HCT116 (cell line): ENCODE measurements around the gene PLB1. TPM values are rescaled to one million over a fixed set of nuclear protein-coding genes. Genes with fewer than 3 reads are reported as not detected.

Experiments
- ATAC-seq: fragments of 200-7000 bp; cut with Tn5 transposase; 2 replicates; pipeline ENCODE4 v1.9.1; 2020; ENCODE audit warnings: mild to moderate bottlenecking, moderate library complexity
- BruUV-seq: library from RNA; stranded (reverse); fragments of 400-500 nt; replicated peaks from 2 replicates; lab custom pipeline; 2021; lab: Mats Ljungman, UMichigan
- CTCF ChIA-PET: fragments of 300-600 bp; sonication (Branson Sonifier 250); formaldehyde crosslinking; loops from one replicate; lab custom pipeline; 2021; ENCODE audit warnings: antibody characterized with exemption; lab: Charles Lee
- POLR2A ChIA-PET: fragments of 300-600, 350-600 bp; sonication (Branson Sonifier 250); formaldehyde crosslinking; loops from one replicate; lab custom pipeline; 2021; ENCODE audit warnings: antibody characterized with exemption; lab: Charles Lee
- RAD21 ChIA-PET, 2 experiments: fragments of 300-600 bp; sonication (Branson Sonifier 250); formaldehyde crosslinking; loops; one replicate each; lab custom pipeline; 2023; ENCODE audit warnings: low total read pairs in 2 of 2; ENCODE audit not compliant: uncharacterized antibody in 2 of 2, unreplicated experiment in 2 of 2, low non-redundant PET in 1 of 2; lab: Charles Lee
- DNase-seq: peaks from one replicate; pipeline ENCODE4 v3.0.0-alpha.2; 2010; ENCODE audit warnings: low read depth, low spot score
- H2AFZ ChIP-seq: fragments of 200-600 bp; shearing (Covaris generic), sonication (generic); 2 replicates; pipeline ENCODE4 v1.6.1; 2017; ENCODE audit warnings: low read depth, mixed run types, mixed read lengths, antibody characterized with exemption, low read length; ENCODE audit not compliant: poor library complexity, severe bottlenecking
- H3K27ac ChIP-seq: 2 replicates; pipeline ENCODE4 v1.5.1; 2012; ENCODE audit warnings: low read depth, low read length
- H3K27me3 ChIP-seq: fragments of 200-600 bp; sonication (generic); 2 replicates; pipeline ENCODE4 v1.6.1; 2016; ENCODE audit warnings: mixed run types, low read length, mixed read lengths; ENCODE audit not compliant: insufficient read depth
- H3K36me3 ChIP-seq, 2 experiments: fragments of 200-500 bp in 1 of 2; fragments of 200-600 bp in 1 of 2; sonication (Bioruptor generic) in 1 of 2; sonication (generic) in 1 of 2; 2 replicates each; pipeline versions ENCODE4 v1.5.1 to v1.6.1; 2014 to 2016; ENCODE audit warnings: low read length in 2 of 2, inconsistent platforms in 1 of 2, mixed read lengths in 1 of 2, mixed run types in 1 of 2; ENCODE audit not compliant: insufficient read depth in 2 of 2, control insufficient read depth in 1 of 2
- H3K4me1 ChIP-seq, 2 experiments: fragments of 200-600 bp in 1 of 2; sonication (generic) in 1 of 2; 2 replicates each; pipeline versions ENCODE4 v1.5.1 to v1.6.1; 2012 to 2017; ENCODE audit warnings: low read length in 2 of 2, inconsistent platforms in 1 of 2, mild to moderate bottlenecking in 1 of 2, mixed read lengths in 1 of 2, mixed run types in 1 of 2, moderate library complexity in 1 of 2; ENCODE audit not compliant: insufficient read depth in 2 of 2, control insufficient read depth in 1 of 2
- H3K4me2 ChIP-seq: fragments of 200-600 bp; sonication (generic); 2 replicates; pipeline ENCODE4 v1.6.1; 2017; ENCODE audit warnings: mixed run types, low read length, mixed read lengths
- H3K4me3 ChIP-seq, 2 experiments: fragments of 200-600 bp in 1 of 2; sonication (generic) in 1 of 2; replicated peaks in 1 of 2; 2 replicates each; pipeline ENCODE4 v1.5.1; 2011 to 2016; ENCODE audit warnings: low read length in 2 of 2, control low read depth in 1 of 2, low read depth in 1 of 2, mild to moderate bottlenecking in 1 of 2, mixed read lengths in 1 of 2, mixed run types in 1 of 2
- H3K79me2 ChIP-seq: fragments of 200-600 bp; sonication (generic); 2 replicates; pipeline ENCODE4 v1.6.1; 2017; ENCODE audit warnings: mild to moderate bottlenecking, mixed run types, low read length, moderate library complexity, mixed read lengths; ENCODE audit not compliant: insufficient read depth
- H3K9ac ChIP-seq: fragments of 200-600 bp; sonication (generic); 2 replicates; pipeline ENCODE4 v1.6.1; 2016; ENCODE audit warnings: low read length, mixed read lengths
- H3K9me2 ChIP-seq: fragments of 200-600 bp; sonication (generic), shearing (Covaris generic); 2 replicates; pipeline ENCODE4 v1.6.1; 2017; ENCODE audit warnings: mixed run types, mild to moderate bottlenecking, moderate library complexity; ENCODE audit not compliant: insufficient read depth
- H3K9me3 ChIP-seq, 2 experiments: fragments of 200-500 bp in 1 of 2; fragments of 200-600 bp in 1 of 2; sonication (Bioruptor generic) in 1 of 2; sonication (generic) in 1 of 2; 2 replicates each; pipeline ENCODE4 v1.6.1; 2014 to 2017; ENCODE audit warnings: low read length in 2 of 2, mixed read lengths in 2 of 2, inconsistent platforms in 1 of 2, low read depth in 1 of 2, mild to moderate bottlenecking in 1 of 2, mixed run types in 1 of 2, moderate library complexity in 1 of 2; ENCODE audit not compliant: control insufficient read depth in 1 of 2, insufficient read depth in 1 of 2
- H4K20me1 ChIP-seq: fragments of 200-600 bp; sonication (generic), shearing (Covaris generic); 2 replicates; pipeline ENCODE4 v1.6.1; 2017; ENCODE audit warnings: mixed run types, mild to moderate bottlenecking, moderate library complexity; ENCODE audit not compliant: insufficient read depth
- CEBPB ChIP-seq: IDR thresholded peaks from 2 replicates; pipeline ENCODE4 v1.6.1; 2012; ENCODE audit warnings: low read depth
- EZH2phosphoT487 ChIP-seq: fragments of 200-600 bp; IDR thresholded peaks from 2 replicates; pipeline ENCODE4 v1.6.1; 2018; ENCODE audit warnings: antibody characterized with exemption, borderline replicate concordance
- JUND ChIP-seq: IDR thresholded peaks from 2 replicates; pipeline ENCODE4 v1.6.1; 2012
- RAD21 ChIP-seq: IDR thresholded peaks from 2 replicates; pipeline ENCODE4 v1.6.1; 2012; ENCODE audit warnings: low read depth, mild to moderate bottlenecking
- SIN3A ChIP-seq: IDR thresholded peaks from 2 replicates; pipeline ENCODE4 v1.6.1; 2012; ENCODE audit warnings: low read depth
- SP1 ChIP-seq: IDR thresholded peaks from 2 replicates; pipeline ENCODE4 v1.6.1; 2012; ENCODE audit warnings: low read depth
- ZBTB33 ChIP-seq: IDR thresholded peaks from 2 replicates; pipeline ENCODE4 v1.6.1; 2011; ENCODE audit warnings: mild to moderate bottlenecking, low read length, moderate library complexity; ENCODE audit not compliant: insufficient replicate concordance; ENCODE audit errors: extremely low read depth
- ZFX ChIP-seq: fragments of 450-650 bp; IDR thresholded peaks from 2 replicates; pipeline ENCODE4 v1.6.1; 2017
- intact Hi-C: fragments of 100-400 bp; cut with micrococcal nuclease; formaldehyde crosslinking; loops from 2 replicates; pipeline ENCODE4 v1.10.0; 2022
- total RNA-seq: library from RNA; stranded (reverse); gene quantifications from one replicate; pipeline ENCODE4 v1.2.1, GENCODE V29; 2021; ENCODE audit not compliant: unreplicated experiment

The PLB1 gene
- total RNA-seq, 1 experiment from 2014 or later = 0.49 TPM

- no peak overlapping the region for H3K9ac ChIP-seq
- H3K36me3 ChIP-seq = no peaks in the 10 kb centered on the region
- H3K9me3 ChIP-seq = no peaks in the 10 kb centered on the region
- RAD21 ChIA-PET = no interaction called here
- no TSS peak for BruUV-seq
- H3K79me2 ChIP-seq = no peaks in the 10 kb centered on the region
- no peaks in the 10 kb centered on the region for H3K27me3 ChIP-seq
- DNase-seq = no peak
- no peak overlapping the region for H3K4me3 ChIP-seq
- POLR2A ChIA-PET = no interaction called here
- H3K4me2 ChIP-seq = no peak overlapping the region
- H3K27ac ChIP-seq = no peak overlapping the region
- CTCF ChIA-PET = no interaction called here
- no peaks in the 10 kb centered on the region for H4K20me1 ChIP-seq
- no peak for TF ChIP-seq ZFX
- no peak for TF ChIP-seq CEBPB
- TF ChIP-seq EZH2phosphoT487 = no peak
- no peak for TF ChIP-seq SIN3A
- no peak for TF ChIP-seq JUND
- no peaks in the 10 kb centered on the region for H3K9me2 ChIP-seq
- intact Hi-C loops = no loop called here
- no peak for ATAC-seq
- H3K4me1 ChIP-seq = no peaks in the 10 kb centered on the region
- H2AFZ ChIP-seq = no peak overlapping the region
Measured at GRCh38 chr2:28481905-28482304, 14.0 kb upstream of the PLB1 start.

GRCh38 chr2:28484835-28485234, 11.0 kb upstream of the PLB1 start:
- Histone ChIP-seq H3K9ac (no peak overlapping the region), H3K4me2 (no peak overlapping the region), H3K79me2 (no peaks in the 10 kb centered on the region), H2AFZ (no peak overlapping the region), H3K4me1 (no peaks in the 10 kb centered on the region), H3K27ac (no peak overlapping the region), H3K27me3 (no peaks in the 10 kb centered on the region), H4K20me1 (no peaks in the 10 kb centered on the region), H3K9me3 (no peaks in the 10 kb centered on the region), H3K4me3 (no peak overlapping the region), H3K9me2 (no peaks in the 10 kb centered on the region), H3K36me3 (no peaks in the 10 kb centered on the region)
- BruUV-seq = no TSS peak
- no peak for ATAC-seq
- POLR2A ChIA-PET = no interaction called here
- CTCF ChIA-PET = no interaction called here
- intact Hi-C loops = no loop called here
- DNase-seq = no peak
- RAD21 ChIA-PET = no interaction called here
- no peak for TF ChIP-seq SP1
- no peak for TF ChIP-seq ZBTB33
- TF ChIP-seq RAD21 = no peak
- no peak for TF ChIP-seq ZFX
- TF ChIP-seq JUND = no peak
